HG02884 (cell line): ENCODE results near the gene NAP1L1.

Experiments
- ATAC-seq: cut with Tn5 transposase; IDR thresholded peaks from one replicate; pipeline ENCODE4 v1.9.1; 2021; ENCODE audit warnings: mild to moderate bottlenecking, moderate library complexity; ENCODE audit not compliant: unreplicated experiment

Gene NAP1L1

GRCh38 chr12:76084863-76085519 is 506 bp upstream of the NAP1L1 start:
- peak; percentile 51 for ATAC-seq

DNA sequence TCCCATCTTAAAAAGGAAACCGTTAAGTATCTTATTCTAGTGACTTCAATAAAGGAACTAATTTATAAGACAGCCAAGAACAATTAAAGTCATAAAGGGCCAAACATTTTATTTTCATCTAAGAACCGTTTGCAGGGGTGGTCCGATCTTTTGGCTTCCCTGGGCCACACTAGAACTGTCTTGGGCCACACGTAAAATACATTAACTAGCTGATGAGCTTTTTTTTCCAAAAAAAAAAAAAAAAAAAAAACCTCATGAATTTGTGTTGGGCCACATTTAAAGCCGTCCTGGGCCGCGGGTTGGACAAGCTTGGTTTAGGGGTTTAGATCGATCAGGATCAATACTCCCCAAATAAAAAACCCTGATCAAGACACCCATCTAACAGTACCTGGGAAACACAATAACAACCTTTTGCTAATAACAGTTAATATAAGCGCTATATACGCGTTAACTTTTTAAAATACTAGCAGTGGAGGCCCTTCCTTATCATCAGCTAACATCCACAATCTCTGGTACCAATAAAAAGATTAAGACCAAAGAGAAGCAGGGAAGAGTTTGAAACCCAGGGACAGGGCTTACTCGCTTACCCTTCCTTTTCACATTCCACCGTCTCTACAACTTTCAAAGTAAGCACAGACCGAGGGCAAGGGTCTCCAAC is 1.1 kb downstream of the NAP1L1 start:
- no peak for ATAC-seq

DNA sequence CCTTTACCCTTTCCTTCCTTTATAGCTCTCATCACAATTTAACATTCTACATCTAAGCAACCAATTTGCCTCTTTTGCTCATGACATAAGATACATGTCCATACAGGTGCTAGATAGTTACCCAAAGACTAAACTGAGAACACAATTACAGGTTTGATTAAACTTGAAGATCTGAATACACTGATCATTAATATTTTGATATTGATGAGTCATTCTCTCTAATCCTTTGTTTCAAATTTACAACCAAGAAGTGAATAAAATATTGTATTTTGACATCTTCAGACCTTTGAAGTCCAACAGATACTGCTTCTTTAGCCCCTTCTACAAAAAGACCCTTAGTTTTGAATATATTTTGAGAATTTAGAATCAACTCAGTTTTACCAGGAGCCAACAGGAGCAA is 2.6 kb downstream of the NAP1L1 start:
- no peak for ATAC-seq

- ATAC-seq = no peak
Measured at GRCh38 chr12:76080729-76081415, 3.6 kb downstream of the NAP1L1 start.

DNA sequence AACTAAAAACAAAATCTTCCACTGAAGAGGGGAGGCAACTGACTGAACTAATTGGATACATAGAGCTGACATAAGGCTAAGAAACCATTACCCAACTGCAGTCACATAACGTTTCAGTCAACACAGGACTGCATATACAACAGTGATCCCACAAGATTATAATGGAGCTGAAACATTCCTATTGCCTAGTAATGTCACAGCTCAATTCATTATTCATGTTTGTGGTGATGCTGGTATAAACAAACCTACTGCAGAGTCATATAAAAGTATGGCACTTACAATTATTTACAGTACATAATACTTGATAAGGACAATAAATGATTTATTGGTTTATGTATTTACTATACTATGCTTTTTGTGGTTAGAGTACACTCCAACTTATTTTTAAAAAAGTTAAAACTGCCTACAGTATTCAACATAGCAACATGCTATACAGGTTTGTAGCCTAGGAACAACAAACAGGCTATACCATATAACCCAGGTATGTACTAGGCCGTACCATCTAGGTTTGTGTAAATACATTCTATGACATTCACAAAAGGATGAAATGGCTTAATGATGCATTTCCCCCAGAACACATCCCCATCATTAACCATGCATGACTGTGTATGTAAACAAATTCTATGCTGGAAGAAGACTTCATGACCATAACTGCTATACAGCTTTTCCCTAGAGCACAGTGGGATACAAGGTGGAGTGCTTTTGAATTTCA is 4.3 kb downstream of the NAP1L1 start:
- no peak for ATAC-seq

GRCh38 chr12:76078748-76079147 is 5.7 kb downstream of the NAP1L1 start:
- no peak for ATAC-seq

GRCh38 chr12:76075448-76075847 is 9.0 kb downstream of the NAP1L1 start:
- ATAC-seq = no peak

GRCh38 chr12:76074701-76075336 is 9.7 kb downstream of the NAP1L1 start:
- ATAC-seq = no peak

DNA sequence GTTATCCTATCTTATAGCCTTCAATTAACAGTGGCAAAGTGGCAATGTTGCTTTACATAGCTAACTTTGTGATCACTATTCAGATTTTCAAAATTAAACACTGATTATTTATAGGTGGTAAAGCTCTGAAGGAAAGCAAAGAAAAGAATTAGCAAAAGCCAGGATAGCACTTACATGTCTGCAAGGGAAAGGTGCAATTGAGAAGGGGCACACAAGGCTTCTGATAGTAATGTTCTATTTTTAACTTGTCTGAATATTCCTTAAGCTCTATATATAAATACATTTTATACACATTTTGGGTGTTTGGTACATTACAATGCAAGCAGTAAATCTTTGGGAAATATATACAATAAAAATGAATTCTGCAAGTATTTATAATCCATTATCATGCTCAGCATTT is 10.9 kb downstream of the NAP1L1 start:
- no peak for ATAC-seq

DNA sequence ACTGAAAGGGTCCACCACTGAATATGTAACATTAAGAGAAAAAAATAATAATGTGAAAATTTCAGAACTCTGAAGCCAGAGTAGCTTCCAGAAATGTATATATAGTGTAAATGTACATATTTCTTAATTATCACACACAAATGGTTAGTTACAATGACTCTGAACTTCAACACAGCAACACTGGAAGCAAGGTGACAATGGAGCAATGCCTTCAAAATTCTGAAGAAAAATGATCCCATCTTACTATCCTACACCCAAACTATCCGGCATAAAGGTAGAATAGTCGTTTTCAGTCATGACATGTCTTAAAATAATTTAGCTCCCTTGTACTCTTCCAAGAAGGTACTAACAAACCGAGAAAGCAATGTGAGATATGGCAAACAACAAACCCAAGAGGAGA is 11.9 kb downstream of the NAP1L1 start:
- ATAC-seq = no peak

GRCh38 chr12:76069339-76069738 is 15.1 kb downstream of the NAP1L1 start:
- ATAC-seq = no peak

DNA sequence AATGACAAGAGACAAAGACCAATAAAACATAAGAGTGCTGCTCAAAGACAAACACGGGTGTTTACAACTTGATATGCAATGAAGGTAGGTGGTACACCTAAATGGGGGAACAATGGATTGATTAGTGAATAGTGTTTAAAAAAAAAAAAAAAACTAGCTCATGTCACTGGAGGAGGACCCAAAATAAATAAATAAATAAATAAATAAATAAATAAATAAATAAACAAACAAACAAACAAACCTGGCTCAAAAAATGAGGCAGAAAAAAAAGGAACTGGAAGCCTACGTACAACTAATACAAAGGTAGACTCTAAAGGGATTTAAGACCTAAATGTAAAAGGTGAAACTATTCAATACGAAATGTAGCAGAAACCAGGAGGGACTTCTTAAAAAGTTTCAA is 18.6 kb downstream of the NAP1L1 start:
- no peak for ATAC-seq

DNA sequence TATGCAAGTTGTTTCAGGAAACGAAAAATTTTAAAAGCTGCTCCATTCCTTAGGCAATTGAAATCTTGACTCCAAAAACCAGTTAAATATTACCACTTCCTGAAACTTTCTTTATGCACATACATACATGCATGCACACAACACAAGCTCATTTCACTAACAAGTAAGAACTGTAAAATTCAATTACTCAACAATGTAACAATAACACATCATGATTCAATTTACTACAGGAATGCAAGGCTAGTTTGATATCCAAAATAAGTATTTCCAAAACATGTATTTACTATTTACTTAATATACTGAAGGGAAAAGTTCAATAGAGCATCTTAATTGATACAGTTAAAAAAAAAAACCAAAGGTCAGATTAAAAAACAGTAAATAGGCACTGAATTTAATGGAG is 19.6 kb downstream of the NAP1L1 start:
- ATAC-seq = no peak

DNA sequence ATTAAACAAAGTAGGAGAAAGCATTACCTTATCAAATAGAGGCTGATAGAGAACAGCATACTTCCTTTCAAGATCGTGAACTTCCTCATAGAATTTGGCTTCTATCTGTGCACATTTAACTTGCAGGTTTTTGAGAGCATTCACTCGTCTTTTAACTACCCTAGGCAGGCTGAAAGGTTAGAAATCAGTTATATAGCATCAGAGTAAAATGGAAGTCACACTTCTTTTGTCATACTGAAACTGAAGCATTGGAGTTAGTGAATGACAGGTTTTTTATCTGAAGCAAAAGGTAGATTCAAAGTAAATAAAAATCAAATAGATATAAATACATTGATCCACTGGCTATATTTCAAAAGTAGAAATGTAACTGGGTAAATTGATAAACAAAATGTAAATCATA is 24.4 kb downstream of the NAP1L1 start:
- no peak for ATAC-seq

DNA sequence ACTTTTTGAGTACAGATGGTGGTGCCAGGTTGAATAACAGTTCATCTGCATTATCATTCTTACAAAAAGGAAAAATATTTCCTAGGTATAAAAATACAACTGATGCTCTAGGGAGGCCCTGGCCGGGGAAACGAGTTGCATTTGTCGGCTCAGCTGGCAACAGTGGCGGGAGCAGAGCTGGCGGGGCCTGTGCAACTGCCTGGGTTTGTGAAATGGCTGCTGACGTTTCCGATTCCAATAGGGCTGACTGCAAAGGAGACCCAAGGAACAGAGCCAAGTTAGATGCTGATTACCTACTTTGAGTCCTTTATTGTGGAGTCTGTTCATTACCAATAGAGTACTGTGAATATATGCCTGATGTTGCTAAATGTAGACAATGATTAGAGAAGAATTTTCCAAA is 27.2 kb downstream of the NAP1L1 start:
- no peak for ATAC-seq

DNA sequence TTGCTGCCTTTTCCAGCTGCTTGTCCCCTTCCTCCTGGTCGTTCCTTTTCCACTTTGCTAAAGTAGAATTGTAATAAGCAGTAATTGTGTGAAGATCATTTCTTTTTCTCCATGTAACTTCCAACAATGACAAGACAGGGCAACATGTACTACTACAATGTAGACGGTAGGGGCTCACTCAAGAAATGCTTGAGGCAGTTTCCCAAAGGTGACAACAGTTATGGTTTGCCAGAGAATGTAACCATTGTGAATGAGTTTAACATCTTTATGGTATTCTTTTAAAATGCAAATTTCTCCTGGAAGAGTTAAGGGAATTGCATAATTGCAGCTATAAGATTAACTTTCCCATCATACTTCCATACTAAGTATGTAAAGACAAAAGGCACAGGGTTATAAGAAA is 29.1 kb downstream of the NAP1L1 start:
- ATAC-seq = no peak

DNA sequence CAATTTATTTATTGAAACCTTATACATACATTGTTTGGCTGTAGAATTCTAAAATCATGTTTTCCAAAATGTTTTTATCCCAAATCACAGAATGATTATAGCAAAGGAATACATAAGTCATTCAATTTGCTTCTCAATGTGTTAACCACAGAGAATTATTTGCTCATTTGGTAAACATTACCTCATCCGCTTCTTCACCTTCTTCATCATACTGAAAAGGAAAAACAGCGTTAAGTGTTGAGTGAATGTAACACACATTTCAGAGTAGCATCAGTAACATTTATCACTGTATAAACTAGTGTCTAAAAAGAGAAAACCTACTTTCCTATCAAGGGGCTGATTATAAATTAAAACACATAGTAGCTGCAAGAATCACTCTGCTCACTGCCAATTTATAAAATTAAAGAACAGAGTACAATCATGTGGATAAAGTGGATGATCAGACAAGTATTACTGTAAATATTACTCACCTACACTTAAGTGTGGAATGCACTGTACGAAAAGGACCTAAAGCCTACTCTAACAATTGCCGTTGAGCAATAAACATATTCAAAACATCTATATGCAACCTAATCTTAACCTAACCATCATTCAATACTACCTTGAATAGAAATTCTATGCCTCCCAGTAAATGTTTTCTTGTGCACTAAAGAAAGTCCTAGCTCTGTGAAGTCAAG is 34.8 kb downstream of the NAP1L1 start:
- ATAC-seq = no peak

DNA sequence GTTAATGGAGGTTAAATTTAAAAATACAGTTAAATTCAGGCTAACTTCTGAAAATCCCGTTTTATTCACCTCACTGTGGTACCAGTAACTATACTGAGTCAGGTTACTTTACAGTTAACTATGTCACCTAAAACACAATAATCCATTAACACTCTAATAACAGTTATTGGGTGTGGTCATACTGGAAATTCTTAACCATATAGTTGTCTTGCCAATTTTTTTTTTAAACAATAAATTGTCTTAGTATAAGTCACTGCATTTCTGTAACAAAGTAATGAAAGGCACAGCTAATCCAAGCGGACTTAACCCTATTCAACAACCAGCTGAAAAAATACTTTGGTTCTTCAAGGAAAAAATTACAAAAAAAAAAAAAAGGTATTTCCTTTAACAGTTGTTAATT is 36.7 kb downstream of the NAP1L1 start:
- no peak for ATAC-seq

- ATAC-seq = no peak
Measured at GRCh38 chr12:76047060-76047459, 37.4 kb downstream of the NAP1L1 start.

- no peak for ATAC-seq
Measured at GRCh38 chr12:76043377-76043776, 41.1 kb downstream of the NAP1L1 start.

DNA sequence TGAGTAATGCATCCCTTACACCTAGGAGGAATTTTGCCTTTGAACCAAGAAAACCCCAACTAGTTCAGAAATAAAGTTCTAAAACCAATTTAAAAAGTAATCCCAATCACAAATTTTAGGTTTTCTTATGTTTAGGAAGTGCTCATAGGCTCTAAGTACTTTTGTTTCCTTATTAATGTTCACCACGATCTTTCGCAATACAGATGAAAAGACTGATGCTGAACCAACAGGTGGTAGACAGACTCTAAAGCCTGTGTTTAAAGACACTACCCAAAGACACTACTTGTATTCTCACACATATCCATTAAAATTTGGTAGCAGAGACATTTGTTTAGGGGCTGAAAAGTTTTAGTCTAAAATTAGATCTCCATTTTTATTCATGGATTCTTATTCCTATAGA is 42.3 kb downstream of the NAP1L1 start:
- no peak for ATAC-seq
